GM18858 (cell line): ENCODE measurements around the gene ZBP1.

Experiments
- ATAC-seq: cut with Tn5 transposase; IDR thresholded peaks from one replicate; pipeline ENCODE4 v1.9.1; 2021; ENCODE audit not compliant: unreplicated experiment

ZBP1 gene, protein sequence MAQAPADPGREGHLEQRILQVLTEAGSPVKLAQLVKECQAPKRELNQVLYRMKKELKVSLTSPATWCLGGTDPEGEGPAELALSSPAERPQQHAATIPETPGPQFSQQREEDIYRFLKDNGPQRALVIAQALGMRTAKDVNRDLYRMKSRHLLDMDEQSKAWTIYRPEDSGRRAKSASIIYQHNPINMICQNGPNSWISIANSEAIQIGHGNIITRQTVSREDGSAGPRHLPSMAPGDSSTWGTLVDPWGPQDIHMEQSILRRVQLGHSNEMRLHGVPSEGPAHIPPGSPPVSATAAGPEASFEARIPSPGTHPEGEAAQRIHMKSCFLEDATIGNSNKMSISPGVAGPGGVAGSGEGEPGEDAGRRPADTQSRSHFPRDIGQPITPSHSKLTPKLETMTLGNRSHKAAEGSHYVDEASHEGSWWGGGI

GRCh38 chr20:57620274-57620990 lies at the start of gene ZBP1:
Gene ZBP1 (minus strand): TSS chr20:57620426. CDS start chr20:57620295, 131 bp downstream.
- peak; percentile 45 for ATAC-seq

DNA sequence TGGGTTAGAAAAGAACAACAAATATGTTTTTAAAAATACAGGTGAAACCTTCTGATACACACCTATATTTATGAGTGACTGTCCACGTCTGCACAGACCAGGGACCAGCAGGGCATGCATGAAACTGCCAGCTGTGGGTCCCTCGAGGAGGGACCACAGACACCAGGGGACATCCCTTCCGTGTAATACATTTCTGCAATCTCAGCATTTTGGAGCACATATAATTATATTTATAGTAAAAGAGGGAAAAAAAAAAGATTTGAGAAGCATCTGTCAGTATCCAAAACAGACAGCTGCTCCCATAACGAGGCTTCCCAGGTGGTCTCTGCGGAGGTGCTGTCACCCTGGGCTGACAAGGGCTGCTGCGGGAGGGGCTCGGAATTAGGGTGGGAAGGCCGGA lies 49.4 kb upstream of the ZBP1 start:
- ATAC-seq, result no peak

- no peak for ATAC-seq
Measured at GRCh38 chr20:57667924-57668782, 47.9 kb upstream of the ZBP1 start.

DNA sequence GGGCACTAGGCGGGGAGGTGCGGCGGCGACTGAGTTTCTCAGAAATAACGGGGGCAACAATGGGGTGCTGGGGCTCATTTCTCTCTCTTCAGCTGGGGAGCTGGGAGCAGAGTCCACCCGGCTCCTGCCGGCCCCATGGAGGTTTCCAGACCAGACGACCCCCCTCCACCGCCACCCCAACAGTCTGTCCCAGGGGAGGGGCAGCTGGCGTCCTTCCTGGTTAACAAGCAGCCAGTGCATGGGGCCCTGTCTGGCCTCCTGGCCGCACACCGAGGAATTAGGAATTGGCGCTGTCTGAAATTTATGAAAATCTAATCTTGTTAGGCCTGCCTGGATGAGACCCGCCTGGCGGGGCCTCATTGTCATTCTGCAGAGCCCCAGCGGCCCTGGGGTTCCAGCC lies 47.2 kb upstream of the ZBP1 start:
- no peak for ATAC-seq

GRCh38 chr20:57666834-57667157 lies 46.6 kb upstream of the ZBP1 start:
- no peak for ATAC-seq

GRCh38 chr20:57666106-57666833 lies 46.0 kb upstream of the ZBP1 start:
- ATAC-seq, result no peak

DNA sequence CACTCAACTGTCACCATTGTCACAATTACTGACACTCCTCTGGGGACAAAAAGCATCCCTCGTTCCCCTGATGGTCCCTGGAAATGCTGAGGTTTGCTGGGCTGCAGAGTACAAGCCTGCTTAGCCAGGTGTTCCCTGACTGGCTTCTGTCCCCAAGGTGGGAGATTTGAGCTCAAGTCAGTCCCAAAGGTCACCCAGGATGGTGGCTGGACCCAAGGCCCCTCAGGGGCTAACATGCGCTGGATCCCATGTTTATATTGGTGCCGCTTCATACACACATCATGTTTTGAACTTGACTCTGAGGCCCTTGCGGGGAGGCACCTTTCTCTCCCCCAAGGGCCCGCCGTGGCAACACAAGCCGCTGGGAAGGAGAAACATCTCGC lies 45.4 kb upstream of the ZBP1 start:
- ATAC-seq, result no peak

- ATAC-seq, result no peak
Measured at GRCh38 chr20:57664924-57665588, 44.8 kb upstream of the ZBP1 start.

- ATAC-seq, result no peak
Measured at GRCh38 chr20:57664476-57664875, 44.2 kb upstream of the ZBP1 start.

DNA sequence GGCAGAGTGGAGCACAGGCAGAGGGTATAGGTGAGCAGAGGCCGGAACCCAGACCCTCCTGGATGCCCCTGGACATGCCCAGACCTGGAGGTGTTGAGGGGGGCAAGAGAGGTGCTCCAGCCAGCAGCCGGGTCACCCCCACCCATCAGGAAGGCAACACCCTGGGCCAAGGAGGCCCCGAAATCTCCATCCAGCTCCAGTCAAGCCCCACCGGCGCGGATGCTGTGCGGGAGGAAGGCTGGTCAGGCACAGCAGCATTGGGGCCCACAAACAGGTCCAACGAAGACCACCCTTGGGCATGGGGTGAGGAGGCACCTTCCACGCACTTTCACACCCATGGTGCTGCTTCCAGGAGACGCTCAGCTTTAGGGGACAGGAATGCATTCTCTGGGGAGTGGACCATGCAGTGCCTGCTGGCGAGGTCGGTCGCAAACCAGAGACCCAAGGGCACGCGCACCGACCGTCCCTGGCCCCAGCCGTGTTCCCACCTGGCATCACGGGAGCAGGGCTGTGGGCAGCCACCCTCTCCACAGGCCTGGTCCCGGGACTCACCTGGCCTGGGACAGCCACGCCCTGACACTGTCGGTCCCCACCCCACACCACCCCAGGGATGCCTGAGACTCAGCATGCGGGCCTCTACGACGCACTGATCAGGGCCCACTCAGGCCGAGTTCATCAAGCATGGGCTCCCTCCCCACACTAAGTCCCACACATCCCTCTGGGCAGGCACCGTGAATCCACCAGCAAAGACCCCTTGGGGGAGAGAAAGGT lies 43.6 kb upstream of the ZBP1 start:
- ATAC-seq, result no peak

DNA sequence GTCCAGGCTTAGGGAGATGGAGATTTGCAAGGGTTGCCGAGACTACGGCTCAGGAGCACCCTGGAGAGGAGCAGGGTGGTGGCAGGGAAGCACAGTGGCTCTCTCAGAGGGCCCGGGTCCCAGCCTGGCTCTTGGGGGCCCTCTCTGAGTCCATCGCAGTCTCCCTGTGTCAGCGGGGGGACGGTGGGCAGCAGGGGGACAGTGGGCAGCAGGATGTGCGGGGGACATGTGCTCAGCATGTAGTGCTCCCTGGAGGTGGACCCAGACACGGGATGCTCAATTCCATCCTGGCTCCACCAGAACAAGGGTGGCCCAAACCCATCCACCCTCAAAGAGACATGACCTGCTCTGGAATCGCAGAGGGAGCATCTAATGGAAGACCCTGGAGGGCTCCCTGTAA lies 43.0 kb upstream of the ZBP1 start:
- no peak for ATAC-seq

- no peak for ATAC-seq
Measured at GRCh38 chr20:57662456-57663240, 42.4 kb upstream of the ZBP1 start.

GRCh38 chr20:57661746-57662455 lies 41.7 kb upstream of the ZBP1 start:
- ATAC-seq, result no peak

- no peak for ATAC-seq
Measured at GRCh38 chr20:57660922-57661745, 40.9 kb upstream of the ZBP1 start.

DNA sequence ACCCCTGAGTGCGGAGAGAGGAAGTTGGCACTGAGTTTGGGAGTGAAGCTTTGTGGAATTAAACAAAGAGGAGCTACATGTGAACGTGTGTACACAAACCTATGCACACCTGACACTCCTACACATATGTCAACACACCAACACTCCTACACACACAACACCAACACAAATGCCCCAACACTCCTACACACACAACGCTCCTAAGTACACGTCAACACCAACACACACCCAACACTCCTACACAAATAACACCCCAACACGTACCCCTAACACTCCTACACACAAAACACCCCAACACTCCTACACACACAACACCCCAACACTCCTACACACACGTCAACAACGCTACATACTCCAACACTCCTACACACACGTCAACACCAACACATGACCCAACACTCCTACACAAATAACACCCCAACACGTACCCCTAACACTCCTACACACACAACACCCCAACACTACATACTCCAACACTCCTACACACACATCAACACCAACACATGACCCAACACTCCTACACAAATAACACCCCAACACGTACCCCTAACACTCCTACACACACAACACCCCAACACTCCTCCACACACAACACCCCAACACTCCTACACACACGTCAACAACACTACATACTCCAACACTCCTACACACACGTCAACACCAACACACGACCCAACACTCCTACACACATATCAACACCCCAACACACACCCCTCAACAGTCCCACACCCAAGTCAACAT lies 40.1 kb upstream of the ZBP1 start:
- ATAC-seq, result no peak

GRCh38 chr20:57659517-57660180 lies 39.4 kb upstream of the ZBP1 start:
- ATAC-seq, result no peak
